NCI-H2081 treated with DMSO at 0.1 percent for 48 hours (cell line): ENCODE data around the gene OR4A16.

ENCODE experiments used
- DNase-seq: peaks from one replicate; lab custom pipeline; 2025; lab: John Stamatoyannopoulos, UW

The OR4A16 gene

GRCh38 chr11:55342901-55343300 is at the start of gene OR4A16:
Gene OR4A16 (plus strand): TSS chr11:55343201. CDS start chr11:55343201, 0 bp downstream.
- DNase-seq: no peak

GRCh38 chr11:55324500-55324899 is 18.5 kb upstream of the OR4A16 start:
- no peak for DNase-seq

- DNase-seq: no peak
Measured at GRCh38 chr11:55345306-55345705, 2.3 kb downstream of the OR4A16 start.

GRCh38 chr11:55349032-55349431 is 6.0 kb downstream of the OR4A16 start:
- no peak for DNase-seq

- DNase-seq: no peak
Measured at GRCh38 chr11:55357560-55358184, 14.7 kb downstream of the OR4A16 start.

- no peak for DNase-seq
Measured at GRCh38 chr11:55367674-55368073, 24.7 kb downstream of the OR4A16 start, which contains the start of gene OR4A15. Gene OR4A15 (plus strand): TSS chr11:55367974. CDS start chr11:55367974, 0 bp downstream.
